MCF 10A (cell line): ENCODE results near the gene SH3BP1. TPM values are rescaled to one million over a fixed set of nuclear protein-coding genes. Genes with fewer than 3 reads are reported as not detected.

Experiments
- BruUV-seq: library from RNA; stranded (reverse); fragments of 400-500 nt; replicated peaks from 2 replicates; lab custom pipeline; 2021; lab: Mats Ljungman, UMichigan
- CTCF ChIA-PET: fragments of 300-600 bp; sonication (Branson Sonifier 250); formaldehyde crosslinking; extraction: SDS; loops from one replicate; lab custom pipeline; 2021; ENCODE audit warnings: antibody characterized with exemption, inconsistent platforms; lab: Yijun Ruan, JAX
- POLR2A ChIA-PET: fragments of 300-600, 350-650 bp; sonication (Branson Sonifier 250); formaldehyde crosslinking; extraction: SDS; loops from one replicate; lab custom pipeline; 2020; ENCODE audit warnings: antibody characterized with exemption, inconsistent platforms; lab: Yijun Ruan, JAX
- DNase-seq: peaks from one replicate; pipeline ENCODE4 v3.0.0-alpha.2; 2018; ENCODE audit not compliant: unreplicated experiment
- H3K27ac Mint-ChIP-seq: one replicate; pipeline ENCODE4 v1.8.0; 2022; ENCODE audit warnings: mild to moderate bottlenecking, low read depth, mixed read lengths; ENCODE audit not compliant: unreplicated experiment
- H3K27me3 Mint-ChIP-seq: one replicate; pipeline ENCODE4 v1.8.0; 2022; ENCODE audit warnings: mixed read lengths; ENCODE audit not compliant: insufficient read depth, unreplicated experiment
- H3K36me3 Mint-ChIP-seq: one replicate; pipeline ENCODE4 v1.8.0; 2022; ENCODE audit warnings: mild to moderate bottlenecking, moderate library complexity, mixed read lengths; ENCODE audit not compliant: insufficient read depth, unreplicated experiment
- H3K4me1 Mint-ChIP-seq: one replicate; pipeline ENCODE4 v1.8.0; 2022; ENCODE audit warnings: mixed read lengths; ENCODE audit not compliant: insufficient read depth, unreplicated experiment
- H3K4me3 Mint-ChIP-seq: one replicate; pipeline ENCODE4 v1.8.0; 2022; ENCODE audit warnings: mild to moderate bottlenecking, moderate library complexity, mixed read lengths; ENCODE audit not compliant: unreplicated experiment
- H3K9me3 Mint-ChIP-seq: one replicate; pipeline ENCODE4 v1.8.0; 2022; ENCODE audit warnings: mixed read lengths; ENCODE audit not compliant: unreplicated experiment
- CTCF ChIP-seq: fragments of 200-600 bp; IDR thresholded peaks from one replicate; pipeline ENCODE4 v1.8.0; 2022; ENCODE audit warnings: antibody characterized with exemption, mild to moderate bottlenecking; ENCODE audit not compliant: unreplicated experiment
- intact Hi-C: fragments of 100-400 bp; cut with micrococcal nuclease; formaldehyde crosslinking; loops from 2 replicates; pipeline ENCODE4 v1.14.1; 2022
- total RNA-seq: library from RNA; stranded (reverse); gene quantifications from 2 replicates; pipeline ENCODE4 v1.2.3, GENCODE V29; 2022

The SH3BP1 gene
- total RNA-seq, 1 experiment from 2014 or later, result 1.5 TPM

- CTCF ChIA-PET, result interaction anchor here (0.5 to 10.9 kb wide), 5 partner anchors 11 to 192 kb away, joined by 3 to 112 read pairs (median 4); no protein-coding TSS in a partner anchor
- no peak for DNase-seq
- Mint-ChIP-seq H3K4me3 (no peak overlapping the region), H3K9me3 (no peaks in the 10 kb centered on the region), H3K36me3 (peaks cover 6% of the 10 kb centered on the region), H3K27ac (no peak overlapping the region), H3K27me3 (no peaks in the 10 kb centered on the region), H3K4me1 (no peaks in the 10 kb centered on the region)
- intact Hi-C loops, result no loop called here
- BruUV-seq, result no TSS peak
- TF ChIP-seq CTCF, result no peak
- POLR2A ChIA-PET, result interaction anchor here (0.6 to 0.9 kb wide), 3 partner anchors 22 to 376 kb away, joined by 3 to 4 read pairs (median 4); no protein-coding TSS in a partner anchor
Observed at GRCh38 chr22:37628830-37629229, 10.6 kb upstream of the SH3BP1 start.

DNA sequence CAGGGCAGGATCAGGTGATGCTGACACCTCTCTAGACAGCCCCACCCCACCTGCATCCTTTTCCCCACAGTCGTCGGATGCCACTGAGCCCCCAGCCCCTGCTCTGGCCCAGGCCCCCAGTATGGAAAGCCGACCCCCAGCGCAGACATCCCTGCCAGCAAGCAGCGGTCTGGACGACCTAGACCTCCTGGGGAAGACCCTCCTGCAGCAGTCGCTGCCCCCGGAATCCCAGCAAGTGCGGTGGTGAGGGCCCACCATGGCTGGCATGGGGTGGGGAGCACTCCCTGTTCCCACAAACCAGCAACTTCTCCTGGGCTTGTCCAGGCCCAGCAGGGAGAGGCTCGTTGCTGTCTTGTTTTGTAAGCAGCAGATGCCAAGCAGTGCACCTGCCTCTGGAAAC, 9.5 kb upstream of the SH3BP1 start:
- Mint-ChIP-seq H3K27me3 (no peaks in the 10 kb centered on the region), H3K4me3 (no peak overlapping the region), H3K9me3 (no peaks in the 10 kb centered on the region), H3K36me3 (peaks cover 5% of the 10 kb centered on the region), H3K4me1 (no peaks in the 10 kb centered on the region), H3K27ac (no peak overlapping the region)
- no peak for TF ChIP-seq CTCF
- POLR2A ChIA-PET, result interaction anchor here (1.1 kb wide), 1 partner anchor 13 kb away, joined by 3 read pairs; no protein-coding TSS in a partner anchor
- no TSS peak for BruUV-seq
- no peak for DNase-seq
- CTCF ChIA-PET, result interaction anchor here (0.6 to 10.9 kb wide), 6 partner anchors 10 to 66 kb away, joined by 4 to 112 read pairs (median 5); partner anchors contain the start of gene LGALS1
- intact Hi-C loops, result no loop called here

DNA sequence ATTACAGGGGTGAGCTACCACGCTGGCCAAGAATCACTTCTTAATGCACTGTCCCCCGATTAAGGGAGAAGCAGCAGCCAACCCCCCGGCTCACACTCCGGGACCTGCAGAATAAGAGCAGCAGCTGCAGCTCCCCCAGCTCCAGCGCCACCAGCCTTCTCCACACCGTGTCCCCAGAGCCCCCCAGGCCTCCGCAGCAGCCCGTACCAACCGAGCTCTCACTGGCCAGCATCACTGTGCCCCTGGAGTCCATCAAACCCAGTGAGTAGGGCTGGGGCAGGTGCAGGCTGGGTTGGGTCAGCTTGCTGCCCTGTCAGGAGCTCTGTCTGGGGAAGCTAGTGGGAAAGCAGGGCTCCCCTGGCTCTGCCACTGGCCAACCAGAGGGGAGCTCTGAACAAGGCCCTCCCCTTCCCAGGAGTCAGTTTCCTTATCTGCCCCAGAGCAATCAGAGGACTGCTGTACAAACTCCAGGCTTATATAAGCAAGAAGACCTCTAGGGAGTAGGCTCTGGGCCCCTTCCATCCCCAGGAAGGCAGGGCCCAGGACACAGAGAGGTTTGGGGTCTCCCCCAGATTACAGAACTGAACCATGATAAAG, 8.5 kb upstream of the SH3BP1 start:
- no peak overlapping the region for H3K27ac Mint-ChIP-seq
- POLR2A ChIA-PET, result interaction anchor here (0.6 to 2.2 kb wide), 4 partner anchors 12 to 52 kb away, joined by 3 to 6 read pairs (median 4); no protein-coding TSS in a partner anchor

More for the DNA sequence above, 8.5 kb upstream of the SH3BP1 start:
- DNase-seq, result no peak
- CTCF ChIA-PET, result interaction anchor here (0.5 to 10.9 kb wide), 6 partner anchors 11 to 1519 kb away, joined by 3 to 112 read pairs (median 5); partner anchors contain the start of gene LGALS1
- no peaks in the 10 kb centered on the region for H3K9me3 Mint-ChIP-seq
- no peak overlapping the region for H3K4me3 Mint-ChIP-seq
- no TSS peak for BruUV-seq
- no peaks in the 10 kb centered on the region for H3K27me3 Mint-ChIP-seq
- intact Hi-C loops, result no loop called here
- no peaks in the 10 kb centered on the region for H3K4me1 Mint-ChIP-seq
- peaks cover 5% of the 10 kb centered on the region for H3K36me3 Mint-ChIP-seq
- no peak for TF ChIP-seq CTCF
